ENCODE measurements around the gene TNRC6C. TPM values are rescaled to one million over a fixed set of nuclear protein-coding genes. Genes with fewer than 3 reads are reported as not detected.
A peak's percentile ranks its signal among the peaks of the same experiment; 100 is the strongest.

TNRC6C gene
- total RNA-seq, 2 experiments from 2014 or later = 50.7 to 57.3 TPM

- H3K4me3 Mint-ChIP-seq = peak overlapping the region; percentile 62
- no peaks in the 10 kb centered on the region for H3K9me3 Mint-ChIP-seq
- peak overlapping the region; percentile 46 for H3K27ac Mint-ChIP-seq
- peaks cover 29% of the 10 kb centered on the region for H3K4me1 Mint-ChIP-seq (ENCODE audit: low read depth)
- Histone ChIP-seq H3K4me3 (ENCODE audit: low read length) (no peak overlapping the region), H3K9me3 (ENCODE audit: control insufficient read depth in 1 of 2, insufficient read depth in 1 of 2, low read length in 2 of 2) (no peaks in the 10 kb centered on the region), H3K4me1 (ENCODE audit: insufficient read depth, low read length) (peaks cover 15% of the 10 kb centered on the region), H3K36me3 (ENCODE audit: insufficient read depth, low read length) (peaks cover 20% of the 10 kb centered on the region), H3K27me3 (ENCODE audit: control insufficient read depth in 1 of 2, insufficient read depth in 2 of 2, low read length in 2 of 2) (no peaks in the 10 kb centered on the region), H3K27ac (ENCODE audit: low read depth in 1 of 2, low read length in 2 of 2) (no peak overlapping the region)
- intact Hi-C loops (cut with DNase I, micrococcal nuclease) = loop anchor here (1.0 to 10.0 kb wide), 4 partner anchors 135 to 695 kb away; no protein-coding TSS in a partner anchor
- CTCF ChIA-PET = interaction anchor here (0.6 to 2.2 kb wide), 15 partner anchors 10 to 477 kb away, joined by 3 to 7 read pairs (median 3); partner anchors contain the start of gene TNRC6C
- peaks cover 30% of the 10 kb centered on the region for H3K36me3 Mint-ChIP-seq (ENCODE audit: low read depth)
- POLR2A ChIA-PET = interaction anchor here (0.5 to 3.0 kb wide), 4 partner anchors 11 to 753 kb away, joined by 3 to 21 read pairs (median 4); partner anchors contain the start of gene TNRC6C
- ATAC-seq (ENCODE audit: poor library complexity) (no peak), DNase-seq (peak in 1 of 14 experiments; percentile 26)
- no peak for TF ChIP-seq CTCF (IDR thresholded peaks at IDR 0.05)
- no peaks in the 10 kb centered on the region for H3K27me3 Mint-ChIP-seq
These were observed 61.6 kb downstream of the TNRC6C start for GRCh38 chr17:78019976-78020716.

- Histone ChIP-seq H3K4me3 (ENCODE audit: low read length) (no peak overlapping the region), H3K27me3 (ENCODE audit: control insufficient read depth in 1 of 2, insufficient read depth in 2 of 2, low read length in 2 of 2) (no peaks in the 10 kb centered on the region), H3K4me1 (ENCODE audit: insufficient read depth, low read length) (peaks cover 15% of the 10 kb centered on the region), H3K9me3 (ENCODE audit: control insufficient read depth in 1 of 2, insufficient read depth in 1 of 2, low read length in 2 of 2) (no peaks in the 10 kb centered on the region), H3K36me3 (ENCODE audit: insufficient read depth, low read length) (peaks cover 20% of the 10 kb centered on the region), H3K27ac (ENCODE audit: low read depth in 1 of 2, low read length in 2 of 2) (no peak overlapping the region)
- peaks cover 32% of the 10 kb centered on the region for H3K36me3 Mint-ChIP-seq (ENCODE audit: low read depth)
- no peak for DNase-seq
- no peak overlapping the region for H3K4me3 Mint-ChIP-seq
- ATAC-seq (ENCODE audit: poor library complexity) = no peak
- CTCF ChIA-PET = interaction anchor here (0.6 to 2.2 kb wide), 6 partner anchors 10 to 269 kb away, joined by 3 to 7 read pairs (median 3); no protein-coding TSS in a partner anchor
- POLR2A ChIA-PET = interaction anchor here (0.8 to 3.0 kb wide), 2 partner anchors 63 to 570 kb away, joined by 3 to 21 read pairs; partner anchors contain the start of gene TNRC6C
- TF ChIP-seq CTCF (IDR thresholded peaks at IDR 0.05) = no peak
- H3K27ac Mint-ChIP-seq = peak overlapping the region; percentile 46
- H3K4me1 Mint-ChIP-seq (ENCODE audit: low read depth) = peaks cover 31% of the 10 kb centered on the region
- no peaks in the 10 kb centered on the region for H3K27me3 Mint-ChIP-seq
- intact Hi-C loops (cut with DNase I, micrococcal nuclease) = no loop called here
- no peaks in the 10 kb centered on the region for H3K9me3 Mint-ChIP-seq
These were observed 62.2 kb downstream of the TNRC6C start for GRCh38 chr17:78020717-78021108.

GRCh38 chr17:78022425-78022824, 63.9 kb downstream of the TNRC6C start:
- Mint-ChIP-seq H3K9me3 (no peaks in the 10 kb centered on the region), H3K4me3 (no peak overlapping the region), H3K27me3 (no peaks in the 10 kb centered on the region), H3K36me3 (ENCODE audit: low read depth) (peaks cover 47% of the 10 kb centered on the region), H3K4me1 (ENCODE audit: low read depth) (peaks cover 45% of the 10 kb centered on the region), H3K27ac (no peak overlapping the region)
- POLR2A ChIA-PET = interaction anchor here (1.5 kb wide), 1 partner anchor 64 kb away, joined by 3 read pairs; the partner anchor contains the start of gene TNRC6C
- intact Hi-C loops (cut with DNase I, micrococcal nuclease) = no loop called here
- peaks cover 14% of the 10 kb centered on the region for H3K36me3 ChIP-seq (ENCODE audit: insufficient read depth, low read length)
- no peak for ATAC-seq (ENCODE audit: poor library complexity)
- CTCF ChIA-PET = no interaction called here
- no peak for TF ChIP-seq CTCF (IDR thresholded peaks at IDR 0.05)
- H3K9me3 ChIP-seq (ENCODE audit: control insufficient read depth in 1 of 2, insufficient read depth in 1 of 2, low read length in 2 of 2) = no peaks in the 10 kb centered on the region
- H3K4me1 ChIP-seq (ENCODE audit: insufficient read depth, low read length) = peaks cover 15% of the 10 kb centered on the region
- no peaks in the 10 kb centered on the region for H3K27me3 ChIP-seq (ENCODE audit: control insufficient read depth in 1 of 2, insufficient read depth in 2 of 2, low read length in 2 of 2)
- DNase-seq = no peak
- H3K27ac ChIP-seq (ENCODE audit: low read depth in 1 of 2, low read length in 2 of 2) = no peak overlapping the region
- no peak overlapping the region for H3K4me3 ChIP-seq (ENCODE audit: low read length)

Data from CD4-positive, alpha-beta T cell (primary cell).